Astrocyte (in vitro differentiated cells and primary cell): Measurements from ENCODE around the gene ABCF3. TPM values are rescaled to one million over a fixed set of nuclear protein-coding genes. Genes with fewer than 3 reads are reported as not detected.

Experiments
- DNase-seq: peaks from one replicate; pipeline ENCODE4 v3.0.0-alpha.2; 2010; ENCODE audit warnings: low read depth
- FAIRE-seq: peaks from 2 replicates; lab custom pipeline; 2011; peaks lifted over from hg19 to GRCh38; lab: Jason Lieb, UNC
- H2AFZ ChIP-seq: 2 replicates; pipeline ENCODE4 v1.6.0; 2012; ENCODE audit warnings: low read depth, low read length, inconsistent platforms
- H3K27ac ChIP-seq: 2 replicates; pipeline ENCODE4 v1.5.1; 2011; ENCODE audit warnings: low read depth, low read length, inconsistent platforms
- H3K27me3 ChIP-seq: 2 replicates; pipeline ENCODE4 v1.6.0; 2011; ENCODE audit warnings: low read length, inconsistent platforms; ENCODE audit not compliant: insufficient read depth
- H3K36me3 ChIP-seq: 2 replicates; pipeline ENCODE4 v1.5.1; 2011; ENCODE audit warnings: low read length, inconsistent platforms; ENCODE audit not compliant: insufficient read depth
- H3K4me1 ChIP-seq: 2 replicates; pipeline ENCODE4 v1.5.1; 2011; ENCODE audit warnings: low read length, inconsistent platforms; ENCODE audit not compliant: insufficient read depth
- H3K4me2 ChIP-seq: 2 replicates; pipeline ENCODE4 v1.6.0; 2012; ENCODE audit warnings: low read length, inconsistent platforms
- H3K4me3 ChIP-seq: 2 replicates; pipeline ENCODE4 v1.5.1; 2011; ENCODE audit warnings: low read depth, mild to moderate bottlenecking, low read length, inconsistent platforms; ENCODE audit not compliant: insufficient read depth
- H3K79me2 ChIP-seq: 2 replicates; pipeline ENCODE4 v1.6.0; 2012; ENCODE audit warnings: mild to moderate bottlenecking, low read length, inconsistent platforms; ENCODE audit not compliant: insufficient read depth
- H3K9ac ChIP-seq: 2 replicates; pipeline ENCODE4 v1.6.0; 2012; ENCODE audit warnings: mild to moderate bottlenecking, low read length, inconsistent platforms
- H3K9me3 ChIP-seq: 2 replicates; pipeline ENCODE4 v1.5.1; 2012; ENCODE audit warnings: low read depth, mild to moderate bottlenecking, low read length, inconsistent platforms; ENCODE audit not compliant: insufficient read depth
- H4K20me1 ChIP-seq: 2 replicates; pipeline ENCODE4 v1.6.0; 2012; ENCODE audit warnings: low read length, inconsistent platforms; ENCODE audit not compliant: insufficient read depth
- H3K27ac Mint-ChIP-seq: one replicate; pipeline ENCODE4 v1.8.0; 2021; ENCODE audit warnings: mild to moderate bottlenecking, mixed read lengths; ENCODE audit not compliant: unreplicated experiment
- H3K27me3 Mint-ChIP-seq: one replicate; pipeline ENCODE4 v1.8.0; 2021; ENCODE audit warnings: low read depth, mixed read lengths; ENCODE audit not compliant: unreplicated experiment
- H3K36me3 Mint-ChIP-seq: one replicate; pipeline ENCODE4 v1.8.0; 2021; ENCODE audit warnings: low read depth, mixed read lengths; ENCODE audit not compliant: unreplicated experiment
- H3K4me1 Mint-ChIP-seq: one replicate; pipeline ENCODE4 v1.8.0; 2021; ENCODE audit warnings: low read depth, mixed read lengths; ENCODE audit not compliant: unreplicated experiment
- H3K4me3 Mint-ChIP-seq: one replicate; pipeline ENCODE4 v1.8.0; 2021; ENCODE audit warnings: mild to moderate bottlenecking, moderate library complexity, mixed read lengths; ENCODE audit not compliant: unreplicated experiment
- H3K9me3 Mint-ChIP-seq: one replicate; pipeline ENCODE4 v1.8.0; 2021; ENCODE audit warnings: mild to moderate bottlenecking, mixed read lengths; ENCODE audit not compliant: unreplicated experiment
- EZH2 ChIP-seq: IDR thresholded peaks from 2 replicates; pipeline ENCODE4 v1.6.1; 2012; ENCODE audit warnings: mild to moderate bottlenecking, low read length, inconsistent platforms; ENCODE audit not compliant: insufficient read depth
- total RNA-seq: library from RNA; stranded (reverse); gene quantifications from 2 replicates; pipeline ENCODE4 v1.2.1, GENCODE V29; 2021
- TF ChIP-seq, protein P1 (sequence below): IDR thresholded peaks from 2 replicates; pipeline ENCODE4 v1.5.1; 2011; ENCODE audit warnings: low read depth, mild to moderate bottlenecking, inconsistent platforms, low read length, moderate library complexity; ENCODE audit not compliant: insufficient read depth

Gene ABCF3
- total RNA-seq, 1 donor from 2014 or later: 70.9 TPM

DNA sequence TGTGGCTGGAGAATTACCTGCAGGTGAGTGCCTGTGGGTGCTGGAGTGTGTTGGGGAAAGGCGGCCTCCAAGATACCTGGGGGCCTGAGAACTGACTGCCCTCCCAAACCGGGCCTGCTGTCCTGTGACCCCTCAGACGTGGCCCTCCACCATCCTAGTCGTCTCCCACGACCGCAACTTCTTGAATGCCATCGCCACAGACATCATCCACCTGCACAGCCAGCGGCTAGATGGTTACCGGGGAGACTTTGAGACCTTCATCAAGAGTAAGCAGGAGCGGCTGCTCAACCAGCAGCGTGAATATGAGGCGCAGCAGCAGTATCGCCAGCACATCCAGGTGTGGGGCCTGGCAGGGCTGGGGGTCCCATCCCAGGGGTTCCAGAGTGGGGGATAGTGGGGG lies 3.4 kb downstream of the ABCF3 start:
- Histone ChIP-seq H3K27me3 (no peaks in the 10 kb centered on the region), H3K4me2 (no peak overlapping the region), H3K36me3 (peaks cover 45% of the 10 kb centered on the region), H2AFZ (no peak overlapping the region), H3K4me3 (no peak overlapping the region), H3K4me1 (peaks cover 18% of the 10 kb centered on the region), H3K9ac (no peak overlapping the region), H3K79me2 (peaks cover 45% of the 10 kb centered on the region), H3K9me3 (no peaks in the 10 kb centered on the region), H4K20me1 (peaks cover 63% of the 10 kb centered on the region), H3K27ac (no peak overlapping the region)
- no peak for TF ChIP-seq EZH2
- TF ChIP-seq, protein P1, sequence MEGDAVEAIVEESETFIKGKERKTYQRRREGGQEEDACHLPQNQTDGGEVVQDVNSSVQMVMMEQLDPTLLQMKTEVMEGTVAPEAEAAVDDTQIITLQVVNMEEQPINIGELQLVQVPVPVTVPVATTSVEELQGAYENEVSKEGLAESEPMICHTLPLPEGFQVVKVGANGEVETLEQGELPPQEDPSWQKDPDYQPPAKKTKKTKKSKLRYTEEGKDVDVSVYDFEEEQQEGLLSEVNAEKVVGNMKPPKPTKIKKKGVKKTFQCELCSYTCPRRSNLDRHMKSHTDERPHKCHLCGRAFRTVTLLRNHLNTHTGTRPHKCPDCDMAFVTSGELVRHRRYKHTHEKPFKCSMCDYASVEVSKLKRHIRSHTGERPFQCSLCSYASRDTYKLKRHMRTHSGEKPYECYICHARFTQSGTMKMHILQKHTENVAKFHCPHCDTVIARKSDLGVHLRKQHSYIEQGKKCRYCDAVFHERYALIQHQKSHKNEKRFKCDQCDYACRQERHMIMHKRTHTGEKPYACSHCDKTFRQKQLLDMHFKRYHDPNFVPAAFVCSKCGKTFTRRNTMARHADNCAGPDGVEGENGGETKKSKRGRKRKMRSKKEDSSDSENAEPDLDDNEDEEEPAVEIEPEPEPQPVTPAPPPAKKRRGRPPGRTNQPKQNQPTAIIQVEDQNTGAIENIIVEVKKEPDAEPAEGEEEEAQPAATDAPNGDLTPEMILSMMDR: no peak
- no peak for FAIRE-seq
- no peak overlapping the region for H3K4me3 Mint-ChIP-seq
- H3K4me1 Mint-ChIP-seq: peaks cover 13% of the 10 kb centered on the region
- no peaks in the 10 kb centered on the region for H3K27me3 Mint-ChIP-seq
- peaks cover 34% of the 10 kb centered on the region for H3K36me3 Mint-ChIP-seq
- DNase-seq: no peak
- no peaks in the 10 kb centered on the region for H3K9me3 Mint-ChIP-seq
- H3K27ac Mint-ChIP-seq: no peak overlapping the region

DNA sequence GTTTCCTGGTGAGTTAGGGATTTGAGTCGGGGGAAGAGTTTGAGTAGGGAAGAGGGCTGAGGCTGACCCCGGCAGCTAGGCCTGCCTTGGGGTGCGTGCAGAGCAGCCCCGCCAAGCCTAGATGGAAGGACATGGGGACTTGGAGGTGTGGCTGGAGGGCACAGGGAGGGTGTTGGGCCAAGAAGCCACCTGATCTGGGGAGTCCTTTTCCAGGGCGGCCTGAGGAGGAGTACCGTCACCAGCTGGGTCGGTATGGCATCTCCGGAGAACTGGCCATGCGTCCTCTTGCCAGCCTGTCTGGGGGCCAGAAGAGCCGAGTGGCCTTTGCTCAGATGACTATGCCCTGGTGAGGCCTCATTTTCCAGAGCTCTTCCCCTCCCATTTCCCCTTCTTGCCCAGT lies 6.9 kb downstream of the ABCF3 start:
- no peaks in the 10 kb centered on the region for H3K27me3 ChIP-seq
- TF ChIP-seq, protein P1: no peak
- TF ChIP-seq EZH2: no peak
- Mint-ChIP-seq H3K4me3 (no peak overlapping the region), H3K27ac (no peak overlapping the region), H3K4me1 (peaks cover 5% of the 10 kb centered on the region), H3K27me3 (no peaks in the 10 kb centered on the region), H3K9me3 (no peaks in the 10 kb centered on the region), H3K36me3 (peaks cover 43% of the 10 kb centered on the region)
- no peaks in the 10 kb centered on the region for H3K9me3 ChIP-seq
- peaks cover 26% of the 10 kb centered on the region for H3K79me2 ChIP-seq
- no peak overlapping the region for H3K4me3 ChIP-seq
- H3K9ac ChIP-seq: no peak overlapping the region
- no peak overlapping the region for H2AFZ ChIP-seq
- DNase-seq (no peak), FAIRE-seq (no peak)
- H4K20me1 ChIP-seq: peaks cover 47% of the 10 kb centered on the region
- peaks cover 47% of the 10 kb centered on the region for H3K36me3 ChIP-seq
- H3K4me1 ChIP-seq: no peaks in the 10 kb centered on the region
- H3K27ac ChIP-seq: no peak overlapping the region
- no peak overlapping the region for H3K4me2 ChIP-seq

DNA sequence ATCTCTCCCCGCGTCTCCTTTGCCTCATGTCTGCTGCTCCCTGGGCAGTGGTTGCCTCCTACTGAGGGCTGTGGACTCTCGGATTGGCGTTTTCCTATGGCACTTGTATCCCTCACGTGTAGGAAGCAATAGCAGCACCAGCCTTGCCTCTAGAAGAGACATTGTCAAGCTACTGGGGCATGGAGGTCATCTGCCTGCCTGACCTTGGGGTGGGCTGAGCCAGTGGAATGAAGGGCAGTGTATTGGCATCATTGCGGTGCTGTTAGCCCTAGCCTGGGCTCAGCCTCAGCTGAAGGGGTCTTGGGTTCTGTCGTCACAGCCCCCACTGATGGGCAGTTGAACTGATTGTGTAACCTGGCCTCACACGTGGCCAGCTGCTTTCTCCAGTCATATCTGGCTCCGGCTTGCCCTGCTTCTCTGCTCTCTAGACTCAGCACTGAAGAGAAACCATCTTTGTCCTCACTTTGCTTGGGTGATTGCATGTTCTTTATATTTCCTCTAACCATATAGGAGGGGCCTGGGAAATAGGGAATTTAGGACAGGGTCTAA lies 8.1 kb downstream of the ABCF3 start:
- FAIRE-seq (no peak), DNase-seq (no peak)
- H3K4me1 Mint-ChIP-seq: peaks cover 5% of the 10 kb centered on the region
- Histone ChIP-seq H3K9ac (no peak overlapping the region), H3K79me2 (peaks cover 14% of the 10 kb centered on the region), H3K9me3 (no peaks in the 10 kb centered on the region), H3K4me1 (no peaks in the 10 kb centered on the region), H4K20me1 (peaks cover 35% of the 10 kb centered on the region), H3K36me3 (peaks cover 46% of the 10 kb centered on the region), H3K27me3 (no peaks in the 10 kb centered on the region), H3K27ac (no peak overlapping the region), H3K4me3 (no peak overlapping the region), H2AFZ (no peak overlapping the region), H3K4me2 (no peak overlapping the region)
- H3K27me3 Mint-ChIP-seq: no peaks in the 10 kb centered on the region
- H3K36me3 Mint-ChIP-seq: peaks cover 33% of the 10 kb centered on the region
- H3K4me3 Mint-ChIP-seq: no peak overlapping the region
- no peaks in the 10 kb centered on the region for H3K9me3 Mint-ChIP-seq
- TF ChIP-seq, protein P1: no peak
- TF ChIP-seq EZH2: no peak
- H3K27ac Mint-ChIP-seq: peak overlapping the region; percentile 34
